HL-60/S4 treated with retinoic acid at 250 ng/mL for 4 days and 3 days (cell line): ENCODE results near the gene ZNF236.
"Not testable (repeated sequence)": the region's sequence is repeated elsewhere in the genome, so short reads cannot be mapped to it uniquely, and the experiment has no call there.

ENCODE experiments used
- in situ Hi-C: fragments of 300-500 bp; cut with MboI; formaldehyde crosslinking; loops from 2 replicates; pipeline ENCODE4 v1.7.0; 2022; ENCODE audit warnings: low sequenced_read_pairs

The ZNF236 gene

DNA sequence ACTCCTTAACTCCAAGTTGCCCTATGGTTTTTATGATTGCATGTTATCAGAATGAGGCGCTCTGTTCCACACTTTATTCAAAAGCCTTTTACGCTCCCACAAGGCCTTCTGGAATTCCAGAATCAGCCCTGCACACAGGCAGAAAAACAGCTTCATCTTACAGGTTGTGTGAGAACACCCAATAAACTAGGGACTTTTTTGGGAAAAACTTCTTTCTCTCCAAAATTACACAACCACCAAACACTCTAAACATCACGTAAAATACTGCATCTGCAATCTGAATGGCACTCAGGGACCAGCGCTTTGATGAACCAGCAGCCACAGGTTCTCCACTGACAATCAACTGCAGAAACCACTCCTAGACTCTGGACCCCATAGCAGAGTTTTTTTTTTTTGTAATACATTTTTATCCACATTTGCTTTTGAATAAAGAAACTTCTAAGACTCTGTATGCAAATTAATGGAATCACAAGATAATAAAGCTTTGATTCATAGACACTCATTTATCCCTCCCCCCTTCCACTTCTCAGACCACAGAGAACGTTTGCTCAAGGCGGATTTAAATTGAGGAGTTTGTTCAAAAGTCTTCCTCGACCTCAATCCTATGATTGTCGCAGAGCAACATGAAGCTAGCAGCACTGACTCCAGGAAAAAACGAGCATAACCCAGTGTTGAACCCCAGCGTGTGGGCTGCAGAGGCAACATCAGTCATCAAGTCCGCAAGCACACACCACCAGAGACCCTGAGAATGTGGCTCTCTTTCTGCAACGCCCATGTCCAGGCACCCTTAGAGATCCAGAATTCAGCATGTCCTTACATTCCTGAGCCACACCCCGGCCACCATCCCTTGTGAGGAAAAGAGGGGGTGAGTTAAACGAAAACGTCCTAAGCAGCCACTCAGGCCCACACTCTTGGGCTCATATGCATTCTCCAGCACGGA is 193.7 kb downstream of the ZNF236 start:
- in situ Hi-C loops, result no loop called here

DNA sequence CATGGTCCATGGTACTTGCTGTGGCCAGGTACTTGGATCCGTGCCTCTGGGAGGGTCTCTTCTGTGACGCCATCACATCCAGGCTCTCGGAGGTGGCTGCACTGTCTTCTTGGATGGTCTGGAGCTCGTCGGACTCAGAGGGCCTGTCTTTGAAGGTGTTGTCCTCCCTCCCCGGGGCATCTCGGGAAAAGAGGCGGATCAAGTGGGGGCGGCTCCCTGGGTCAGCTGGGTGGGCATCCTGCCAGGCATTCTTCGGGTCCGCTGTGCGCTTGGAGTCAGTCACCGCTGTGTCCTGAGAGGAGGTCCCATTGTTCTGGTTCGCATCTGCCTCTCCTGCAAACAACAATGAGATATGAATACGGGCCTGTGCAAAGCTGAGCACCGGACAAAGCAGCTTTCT is 194.6 kb downstream of the ZNF236 start:
- in situ Hi-C loops, result no loop called here

GRCh38 chr18:77017355-77017754 is 195.0 kb downstream of the ZNF236 start:
- in situ Hi-C loops, result no loop called here

DNA sequence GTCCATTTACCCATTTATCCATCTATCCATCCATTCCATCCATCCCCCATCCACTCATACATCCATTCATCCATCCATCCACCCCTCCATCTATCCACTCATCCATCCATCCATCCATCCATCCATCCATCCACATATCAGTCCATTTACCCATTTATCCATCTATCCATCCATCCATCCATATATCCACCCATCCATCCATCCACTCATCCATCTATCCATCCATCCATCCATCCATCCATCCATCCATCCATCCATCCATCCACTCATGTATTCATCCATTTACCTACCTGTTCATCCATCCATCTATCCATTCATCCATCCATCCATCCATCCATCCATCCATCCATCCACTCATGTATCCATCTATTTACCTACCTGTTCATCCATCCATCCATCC is 196.3 kb downstream of the ZNF236 start:
- in situ Hi-C loops, result not testable (repeated sequence)

- in situ Hi-C loops, result no loop called here
Observed at GRCh38 chr18:77019641-77020040, 197.3 kb downstream of the ZNF236 start.
